GM12875 (cell line): Measurements from ENCODE around the gene RAD18.
A peak's percentile ranks its signal among the peaks of the same experiment; 100 is the strongest.

ENCODE experiments used
- H3K4me3 ChIP-seq: one replicate; pipeline ENCODE4 v1.5.1; 2011; ENCODE audit warnings: low read depth, low read length, control low read depth
- CTCF ChIP-seq: IDR thresholded peaks from 2 replicates; pipeline ENCODE4 v1.5.1; 2011; ENCODE audit warnings: low read depth, mild to moderate bottlenecking, control low read depth, inconsistent platforms, low read length, moderate library complexity, borderline replicate concordance; ENCODE audit not compliant: insufficient read depth

Gene RAD18

GRCh38 chr3:8990266-8991215, 27.3 kb upstream of the RAD18 start:
- no peak for TF ChIP-seq CTCF
- H3K4me3 ChIP-seq = no peak overlapping the region

- H3K4me3 ChIP-seq = no peak overlapping the region
- TF ChIP-seq CTCF = no peak
These were observed 25.7 kb upstream of the RAD18 start for GRCh38 chr3:8988791-8989558.

GRCh38 chr3:8988384-8988655, 25.0 kb upstream of the RAD18 start:
- no peak for TF ChIP-seq CTCF
- no peak overlapping the region for H3K4me3 ChIP-seq

- peak; percentile 82 for TF ChIP-seq CTCF
- no peak overlapping the region for H3K4me3 ChIP-seq
These were observed 24.5 kb upstream of the RAD18 start for GRCh38 chr3:8987645-8988383.

GRCh38 chr3:8987226-8987625, 24.0 kb upstream of the RAD18 start:
- H3K4me3 ChIP-seq = no peak overlapping the region
- no peak for TF ChIP-seq CTCF

- no peak overlapping the region for H3K4me3 ChIP-seq
- no peak for TF ChIP-seq CTCF
These were observed 23.5 kb upstream of the RAD18 start for GRCh38 chr3:8986741-8987140.

- no peak overlapping the region for H3K4me3 ChIP-seq
- TF ChIP-seq CTCF = no peak
These were observed 22.6 kb upstream of the RAD18 start for GRCh38 chr3:8985876-8986275.
